Spleen (tissue), 11 donors: ENCODE measurements around the gene MPND. TPM values are rescaled to one million over a fixed set of nuclear protein-coding genes. Genes with fewer than 3 reads are reported as not detected.

Experiments
- DNase-seq: peaks from one replicate; pipeline ENCODE4 v3.0.0-alpha.2; 2020
- H3K27ac ChIP-seq, 8 donors: fragments of 200-600 bp; sonication (generic) in 7 of 8; 1 replicate in 4 of 8; 2 replicates in 4 of 8; pipeline versions ENCODE4 v1.5.0 to v1.8.0; 2016 to 2021; ENCODE audit warnings: inconsistent platforms in 4 of 8, mild to moderate bottlenecking in 4 of 8, moderate library complexity in 1 of 8
- H3K27me3 ChIP-seq, 7 donors: fragments of 200-600 bp; sonication (generic) in 6 of 7; replicated peaks in 1 of 7; 1 replicate in 4 of 7; 2 replicates in 3 of 7; pipeline versions ENCODE4 v1.5.0 to v1.8.0; 2016 to 2021; ENCODE audit warnings: inconsistent platforms in 3 of 7, mild to moderate bottlenecking in 1 of 7
- H3K36me3 ChIP-seq, 6 donors: fragments of 200-600 bp; sonication (generic) in 5 of 6; 1 replicate in 4 of 6; 2 replicates in 2 of 6; pipeline versions ENCODE4 v1.5.0 to v1.8.0; 2016 to 2021; ENCODE audit warnings: inconsistent platforms in 2 of 6
- H3K4me1 ChIP-seq, 6 donors: fragments of 200-600 bp; sonication (generic) in 5 of 6; 1 replicate in 3 of 6; 2 replicates in 3 of 6; pipeline versions ENCODE4 v1.5.0 to v1.8.0; 2016 to 2021; ENCODE audit warnings: inconsistent platforms in 3 of 6
- H3K4me3 ChIP-seq, 8 donors: fragments of 200-600 bp; sonication (generic) in 7 of 8; 1 replicate in 4 of 8; 2 replicates in 4 of 8; pipeline versions ENCODE4 v1.5.0 to v1.8.0; 2016 to 2021; ENCODE audit warnings: inconsistent platforms in 4 of 8, mild to moderate bottlenecking in 4 of 8, moderate library complexity in 2 of 8
- H3K9me3 ChIP-seq, 8 donors: fragments of 200-600 bp; sonication (generic) in 7 of 8; 1 replicate in 4 of 8; 2 replicates in 4 of 8; pipeline versions ENCODE4 v1.5.0 to v1.8.0; 2016 to 2021; ENCODE audit warnings: inconsistent platforms in 4 of 8
- CTCF ChIP-seq, 11 experiments: fragments of 200-600 bp in 7 of 11; fragments of 450-650 bp in 4 of 11; sonication (generic) in 4 of 11; IDR thresholded peaks in 8 of 11; conservative IDR thresholded peaks in 3 of 11; 1 replicate in 7 of 11; 2 replicates in 4 of 11; pipeline versions ENCODE4 v1.4.0 to v1.8.0; 2016 to 2021; ENCODE audit warnings: antibody characterized with exemption in 11 of 11, inconsistent platforms in 4 of 11, mild to moderate bottlenecking in 1 of 11
- POLR2A ChIP-seq, 3 donors: fragments of 450-650 bp; IDR thresholded peaks; one replicate each; pipeline ENCODE4 v1.5.1; 2017; ENCODE audit warnings: antibody characterized with exemption in 3 of 3, mild to moderate bottlenecking in 1 of 3
- POLR2AphosphoS5 ChIP-seq, 3 donors: sonication (generic); formaldehyde crosslinking; IDR thresholded peaks; one replicate each; pipeline ENCODE4 v1.5.1; 2017; ENCODE audit warnings: antibody characterized with exemption in 3 of 3
- WGBS, 5 donors: extraction: QIAGEN DNeasy Blood & Tissue Kit in 3 of 5; methylation state at CpG; one replicate each; pipeline versions ENCODE4 v1.1.5 to v1.1.7; 2013 to 2018; 5-methylcytosine and 5-hydroxymethylcytosine counted together
- intact Hi-C: fragments of 100-400 bp; cut with DNase I; formaldehyde crosslinking; loops from one replicate; pipeline ENCODE4 v1.15.0; 2023; ENCODE audit warnings: low total_unique reads
- polyA plus RNA-seq, 3 donors: library from polyadenylated mRNA; stranded (reverse); fragments of 200-250 nt; gene quantifications; one replicate each; pipeline ENCODE4 v1.2.1, GENCODE V29; 2013
- total RNA-seq, 7 donors: library from RNA; depleted of rRNA in 3 of 7; stranded (reverse); fragments of >200 nt in 3 of 7; fragmentation: NEBNext Ultra II Directional in 4 of 7; extraction: Animal tissue kit (Norgen Biotek cat#: 25700) in 4 of 7; gene quantifications; one replicate each; pipeline versions ENCODE4 v1.1.0 to v1.2.1, GENCODE V29; 2016 to 2021
- donor health status: healthy with polysubstance abuse.
- donor health status: DM: no; HTN: no; CAD: no; lungs with moderate emphysema.
- donor health status: DM: no; HTN: no; CAD: no.
- donor health status: Bipolar disorder and iron deficiency.
- donor health status: healthy.
- donor health status: DM: no; HTN: no; CAD: no.
- donor health status: DM: yes; HTN: yes; CAD: no.

Gene MPND
- total and polyA plus RNA-seq, 10 donors = 6.4 to 24.2 (median 16.0) TPM

DNA sequence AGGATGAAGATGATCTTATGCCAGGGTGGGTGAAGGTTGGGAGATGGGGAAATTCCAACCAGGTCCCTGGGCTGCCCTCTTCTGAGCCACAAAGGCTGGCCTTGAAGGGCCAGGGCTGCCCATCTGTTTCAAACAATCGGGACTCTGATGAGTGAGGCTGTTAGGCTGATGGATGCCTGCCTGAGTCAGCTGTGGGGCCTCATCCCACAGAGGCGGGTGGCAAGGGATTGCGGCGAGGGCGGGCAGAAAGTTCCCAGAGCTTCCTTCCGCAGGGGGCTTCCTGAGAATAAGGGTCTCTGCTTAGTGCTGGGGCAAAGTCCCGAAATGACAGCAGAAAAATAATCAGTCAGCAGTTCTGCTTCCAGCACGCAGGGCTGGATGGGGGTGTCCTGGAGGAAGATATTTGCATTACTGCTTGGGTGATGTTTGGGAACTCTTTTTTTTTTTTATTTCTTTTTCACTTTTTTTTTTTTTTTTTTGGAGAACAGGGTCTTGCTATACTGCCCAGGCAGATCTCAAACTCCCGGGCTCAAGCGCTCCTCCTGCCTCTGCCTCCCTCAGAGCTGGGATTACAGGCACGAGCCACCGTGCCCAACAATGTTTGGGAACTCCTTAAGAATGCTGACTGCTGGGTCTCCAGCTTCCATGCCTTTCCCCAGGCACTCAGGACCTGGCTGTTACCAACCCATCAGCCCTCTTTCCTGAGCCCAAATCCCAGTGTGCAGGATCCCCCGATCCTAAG is 42.9 kb downstream of the MPND start:
- H3K27me3 ChIP-seq = no peaks in the 10 kb centered on the region
- peaks cover 0 to 73% (median 16%) of the 10 kb centered on the region in 6 donors for H3K36me3 ChIP-seq
- H3K4me3 ChIP-seq = no peak overlapping the region
- H3K27ac ChIP-seq = peak overlapping the region in 6 of 8 donors; percentile 22 to 89 (median 52)
- no peak for DNase-seq
- peaks cover 46 to 98% (median 80%) of the 10 kb centered on the region in 6 donors for H3K4me1 ChIP-seq
- H3K9me3 ChIP-seq = no peaks in the 10 kb centered on the region
- WGBS, 5 donors = 66 to 78% (median 66%) methylated on average over 13 of the region's 13 CpGs
- intact Hi-C loops = no loop called here
- TF ChIP-seq POLR2AphosphoS5 (IDR thresholded peaks at IDR 0.05) (peak in 1 of 3 donors; percentile 41), POLR2A (IDR thresholded peaks at IDR 0.05) (no peak), CTCF (IDR thresholded peaks at IDR 0.05 in 8 of 11, conservative IDR thresholded peaks at IDR 0.05 in 3 of 11) (peak in 2 of 11 experiments; percentile 11 to 14)

GRCh38 chr19:4388337-4389063 is 45.1 kb downstream of the MPND start:
- TF ChIP-seq POLR2AphosphoS5 (IDR thresholded peaks at IDR 0.05) (peak in 2 of 3 donors; percentile 9 to 17), CTCF (IDR thresholded peaks at IDR 0.05 in 8 of 11, conservative IDR thresholded peaks at IDR 0.05 in 3 of 11) (no peak)
- H3K36me3 ChIP-seq = peaks cover 0 to 72% (median 16%) of the 10 kb centered on the region in 6 donors
- peaks cover 62 to 100% (median 92%) of the 10 kb centered on the region in 6 donors for H3K4me1 ChIP-seq
- no peak for DNase-seq
- peak overlapping the region; percentile 13 to 89 (median 82) for H3K27ac ChIP-seq
- intact Hi-C loops = no loop called here
- 74 to 81% (median 77%) methylated on average over 13 to 16 of the region's 16 CpGs for WGBS, 5 donors
- H3K9me3 ChIP-seq = no peaks in the 10 kb centered on the region
- H3K4me3 ChIP-seq = peak overlapping the region in 1 of 8 donors; percentile 4
- H3K27me3 ChIP-seq = no peaks in the 10 kb centered on the region

DNA sequence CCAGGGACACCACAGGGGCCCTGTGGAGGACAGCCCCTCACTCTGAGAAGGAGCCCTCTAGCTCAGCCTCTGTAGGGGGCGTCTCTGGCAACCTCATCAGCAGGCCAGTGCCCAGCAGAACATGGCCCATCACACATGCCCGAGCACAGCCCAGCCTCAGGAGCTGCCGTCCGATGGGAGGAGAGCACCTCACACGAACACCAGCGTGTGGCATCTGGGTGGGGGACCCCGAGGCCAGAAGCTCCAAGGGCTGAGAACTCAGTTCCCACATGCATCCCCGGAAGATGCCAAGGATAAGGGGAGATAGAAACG is 45.7 kb downstream of the MPND start:
- intact Hi-C loops = no loop called here
- WGBS, 5 donors = 69 to 97% (median 70%) methylated on average over 9 of the region's 9 CpGs
- Histone ChIP-seq H3K36me3 (peaks cover 0 to 66% (median 15%) of the 10 kb centered on the region in 6 donors), H3K9me3 (no peaks in the 10 kb centered on the region), H3K27ac (peak overlapping the region; percentile 13 to 89 (median 82)), H3K4me3 (peak overlapping the region in 1 of 8 donors; percentile 4), H3K4me1 (peaks cover 62 to 100% (median 94%) of the 10 kb centered on the region in 6 donors), H3K27me3 (no peaks in the 10 kb centered on the region)
- TF ChIP-seq POLR2A (IDR thresholded peaks at IDR 0.05) (no peak), CTCF (IDR thresholded peaks at IDR 0.05 in 8 of 11, conservative IDR thresholded peaks at IDR 0.05 in 3 of 11) (no peak), POLR2AphosphoS5 (IDR thresholded peaks at IDR 0.05) (no peak)
- no peak for DNase-seq

- Histone ChIP-seq H3K4me1 (peaks cover 63 to 100% (median 97%) of the 10 kb centered on the region in 6 donors), H3K27ac (peak overlapping the region; percentile 49 to 89 (median 82)), H3K9me3 (no peaks in the 10 kb centered on the region), H3K36me3 (peaks cover 0 to 65% (median 13%) of the 10 kb centered on the region in 6 donors), H3K4me3 (peak overlapping the region in 1 of 8 donors; percentile 33), H3K27me3 (no peaks in the 10 kb centered on the region)
- no peak for TF ChIP-seq CTCF (IDR thresholded peaks at IDR 0.05 in 8 of 11, conservative IDR thresholded peaks at IDR 0.05 in 3 of 11)
- no peak for TF ChIP-seq POLR2A (IDR thresholded peaks at IDR 0.05)
- no peak for TF ChIP-seq POLR2AphosphoS5 (IDR thresholded peaks at IDR 0.05)
- peak; percentile 78 for DNase-seq
- intact Hi-C loops = no loop called here
- WGBS, 5 donors = 51 to 73% (median 69%) methylated on average over 7 to 17 of the region's 17 CpGs
Observed at GRCh38 chr19:4389511-4390016, 46.2 kb downstream of the MPND start.
